Natural killer cell treated with Interleukin-12 subunit alpha and Interleukin-12 subunit beta and Interleukin-15 and Interleukin-18, amount 100 ng/mL, for 72 hours (primary cell): ENCODE results near the gene RAB26. TPM values are rescaled to one million over a fixed set of nuclear protein-coding genes. Genes with fewer than 3 reads are reported as not detected.
"Not testable (repeated sequence)": the region's sequence is repeated elsewhere in the genome, so short reads cannot be mapped to it uniquely, and the experiment has no call there.

Source experiments
- ATAC-seq, 2 donors: fragments of 150-1000 bp; cut with Tn5 transposase in 1 of 2; sonication (Bioruptor Pico), chemical (Tn5 transposase) in 1 of 2; 2 replicates each; pipeline ENCODE4 v1.10.0; 2021
- DNase-seq: peaks from one replicate; pipeline ENCODE4 v3.0.0; 2022; ENCODE audit warnings: low spot score
- H3K27ac Mint-ChIP-seq, 2 donors: 1 replicate in 1 of 2; 2 replicates in 1 of 2; pipeline ENCODE4 v1.8.0; 2022; ENCODE audit warnings: mixed read lengths in 2 of 2, mild to moderate bottlenecking in 1 of 2, moderate library complexity in 1 of 2
- H3K27me3 Mint-ChIP-seq, 2 donors: 1 replicate in 1 of 2; 2 replicates in 1 of 2; pipeline ENCODE4 v1.8.0; 2022; ENCODE audit warnings: mixed read lengths in 2 of 2
- H3K36me3 Mint-ChIP-seq: one replicate; pipeline ENCODE4 v1.8.0; 2022; ENCODE audit warnings: mixed read lengths
- H3K4me1 Mint-ChIP-seq, 2 donors: 1 replicate in 1 of 2; 2 replicates in 1 of 2; pipeline ENCODE4 v1.8.0; 2022; ENCODE audit warnings: low read depth in 2 of 2, mixed read lengths in 2 of 2, mild to moderate bottlenecking in 1 of 2
- H3K4me3 Mint-ChIP-seq: one replicate; pipeline ENCODE4 v1.8.0; 2022; ENCODE audit warnings: mixed read lengths
- H3K9me3 Mint-ChIP-seq: 2 replicates; pipeline ENCODE4 v1.8.0; 2022; ENCODE audit warnings: mixed read lengths
- total RNA-seq, 2 donors: library from RNA; stranded (reverse); gene quantifications; one replicate each; pipeline ENCODE4 v1.2.3, GENCODE V29; 2022

RAB26 gene
- total RNA-seq, 2 donors from 2014 or later = 0.89 TPM; not detected in 1

- H3K4me3 Mint-ChIP-seq, H3K9me3 Mint-ChIP-seq, H3K27ac Mint-ChIP-seq, H3K36me3 Mint-ChIP-seq, H3K27me3 Mint-ChIP-seq, ATAC-seq, DNase-seq: not testable (repeated sequence)
- H3K4me1 Mint-ChIP-seq = peaks cover 11 to 12% of the 10 kb centered on the region in 2 donors
Observed at GRCh38 chr16:2123706-2124376, 24.6 kb upstream of the RAB26 start.

DNA sequence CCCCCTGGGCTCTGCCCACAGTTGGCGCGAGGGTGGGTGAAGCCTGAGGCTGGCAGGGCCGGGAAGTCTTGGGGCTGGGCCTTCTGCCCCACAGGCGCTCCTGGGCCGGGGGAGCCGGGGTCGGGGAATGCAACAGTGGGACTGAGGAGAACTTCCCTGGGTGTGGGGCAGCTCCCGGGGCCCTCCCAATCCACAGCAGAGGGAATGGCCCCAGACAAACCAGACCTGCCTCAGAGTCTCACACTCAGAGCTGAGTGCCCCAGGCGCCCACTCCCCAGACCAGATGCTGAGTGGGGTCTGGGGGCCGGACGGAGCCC is 24.1 kb upstream of the RAB26 start:
- not testable (repeated sequence) for H3K9me3 Mint-ChIP-seq, H3K27me3 Mint-ChIP-seq, H3K4me3 Mint-ChIP-seq, H3K36me3 Mint-ChIP-seq, ATAC-seq, H3K27ac Mint-ChIP-seq, DNase-seq
- H3K4me1 Mint-ChIP-seq = peaks cover 11 to 12% of the 10 kb centered on the region in 2 donors

DNA sequence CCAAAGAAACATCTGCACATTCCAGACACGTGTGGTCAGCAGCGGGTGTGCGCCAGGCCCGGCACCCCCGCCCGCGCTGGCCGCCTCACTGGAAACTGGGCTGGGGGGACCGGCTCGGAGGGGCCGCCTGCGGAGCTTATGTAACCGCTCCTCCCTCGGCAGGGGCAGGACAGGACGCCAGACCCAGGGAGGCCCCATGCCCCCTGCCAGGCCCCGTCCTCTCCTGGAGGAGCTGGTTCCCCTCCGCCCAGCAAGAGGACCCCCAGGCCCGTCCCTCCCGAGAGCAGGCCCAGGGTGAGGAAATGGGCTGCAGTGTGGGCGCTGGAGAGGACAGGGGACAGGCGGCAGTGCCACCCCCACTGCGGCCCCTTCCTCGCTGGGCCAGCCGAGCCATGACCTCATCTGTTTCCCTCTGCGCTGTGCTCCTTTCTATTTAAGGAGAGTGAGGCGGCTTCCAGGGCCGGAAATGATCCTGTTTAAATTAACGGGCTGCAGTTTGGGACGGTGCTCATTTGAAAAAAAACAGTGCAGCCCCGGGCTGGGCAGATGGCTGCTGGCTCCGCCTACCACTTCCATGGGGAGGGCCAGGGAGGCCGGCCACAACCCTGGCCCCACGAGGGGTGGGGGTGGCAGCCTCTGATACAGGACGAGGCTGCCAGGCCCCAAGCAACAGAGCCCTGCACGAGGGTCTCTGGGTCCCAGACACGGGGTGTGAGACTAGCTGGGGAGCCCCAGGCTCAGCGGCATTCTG is 23.6 kb upstream of the RAB26 start:
- not testable (repeated sequence) for H3K9me3 Mint-ChIP-seq, H3K36me3 Mint-ChIP-seq, H3K4me3 Mint-ChIP-seq, ATAC-seq, H3K27me3 Mint-ChIP-seq, H3K27ac Mint-ChIP-seq, DNase-seq
- peaks cover 11 to 12% of the 10 kb centered on the region in 2 donors for H3K4me1 Mint-ChIP-seq

GRCh38 chr16:2125609-2126008 is 22.8 kb upstream of the RAB26 start:
- not testable (repeated sequence) for H3K9me3 Mint-ChIP-seq, H3K27ac Mint-ChIP-seq, H3K36me3 Mint-ChIP-seq, H3K4me3 Mint-ChIP-seq, H3K27me3 Mint-ChIP-seq, ATAC-seq, DNase-seq
- H3K4me1 Mint-ChIP-seq = peaks cover 8 to 11% of the 10 kb centered on the region in 2 donors

DNA sequence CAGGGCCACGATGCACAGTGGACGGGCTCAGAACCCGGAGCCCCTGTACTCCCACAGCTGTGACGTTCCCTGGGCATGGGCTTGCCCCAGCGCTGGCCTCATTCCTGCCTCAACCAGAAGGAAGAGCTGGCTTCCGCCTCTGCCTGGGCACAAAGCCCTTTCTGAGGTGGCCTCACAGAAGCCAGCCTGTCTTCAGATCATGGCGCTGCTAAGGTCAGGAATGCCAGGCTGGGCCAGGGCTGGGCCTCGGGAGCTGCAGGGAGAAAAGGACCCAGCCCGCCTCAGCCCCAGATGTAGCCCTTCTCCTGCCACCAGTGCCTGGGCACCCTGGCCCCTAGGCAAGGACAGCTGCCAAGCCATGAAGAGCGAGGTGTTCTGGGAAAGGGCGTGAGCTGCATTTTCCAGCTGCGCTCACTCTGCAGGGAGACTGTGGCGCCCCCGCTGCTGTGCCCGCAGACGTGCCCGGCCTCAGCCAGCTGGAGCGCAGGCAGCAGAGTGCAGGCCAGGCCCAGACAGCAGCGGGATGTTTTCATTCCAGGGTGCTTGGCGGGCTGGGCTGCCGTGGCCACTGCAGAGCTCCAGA is 22.2 kb upstream of the RAB26 start:
- not testable (repeated sequence) for DNase-seq, ATAC-seq, H3K4me3 Mint-ChIP-seq, H3K27ac Mint-ChIP-seq, H3K9me3 Mint-ChIP-seq, H3K27me3 Mint-ChIP-seq, H3K36me3 Mint-ChIP-seq
- H3K4me1 Mint-ChIP-seq = peaks cover 6 to 11% of the 10 kb centered on the region in 2 donors

- not testable (repeated sequence) for H3K27ac Mint-ChIP-seq, H3K9me3 Mint-ChIP-seq, DNase-seq, H3K27me3 Mint-ChIP-seq, ATAC-seq, H3K36me3 Mint-ChIP-seq
- Mint-ChIP-seq H3K4me1 (peaks cover 6 to 11% of the 10 kb centered on the region in 2 donors), H3K4me3 (peak overlapping the region; percentile 8)
Observed at GRCh38 chr16:2126928-2127556, 21.4 kb upstream of the RAB26 start.

GRCh38 chr16:2127630-2128280 is 20.7 kb upstream of the RAB26 start:
- H3K4me1 Mint-ChIP-seq = peaks cover 6 to 11% of the 10 kb centered on the region in 2 donors
- ATAC-seq, H3K27me3 Mint-ChIP-seq, H3K36me3 Mint-ChIP-seq, H3K9me3 Mint-ChIP-seq, DNase-seq, H3K4me3 Mint-ChIP-seq, H3K27ac Mint-ChIP-seq: not testable (repeated sequence)

DNA sequence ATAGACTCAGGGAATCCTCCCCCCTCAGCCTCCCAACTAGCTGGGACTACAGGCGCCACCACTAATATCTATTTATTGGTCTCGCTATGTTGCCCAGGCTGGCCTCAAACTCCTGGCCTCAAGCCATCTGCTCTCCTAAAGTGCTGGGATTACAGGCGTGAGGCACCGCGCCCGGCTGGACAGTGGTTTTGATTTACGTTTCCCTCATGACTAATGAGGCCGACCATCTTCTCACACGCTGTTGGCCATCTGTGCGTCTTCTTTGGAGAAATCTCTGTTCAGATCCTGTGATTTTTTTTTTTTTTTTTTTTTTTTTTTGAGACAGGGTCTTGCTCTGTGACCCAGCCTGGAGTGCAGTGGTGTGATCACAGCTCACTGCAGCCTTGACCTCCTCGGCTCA is 19.2 kb upstream of the RAB26 start:
- not testable (repeated sequence) for ATAC-seq, H3K27me3 Mint-ChIP-seq, DNase-seq, H3K36me3 Mint-ChIP-seq, H3K27ac Mint-ChIP-seq, H3K9me3 Mint-ChIP-seq
- H3K4me3 Mint-ChIP-seq = peak overlapping the region; percentile 80
- peaks cover 6 to 11% of the 10 kb centered on the region in 2 donors for H3K4me1 Mint-ChIP-seq

DNA sequence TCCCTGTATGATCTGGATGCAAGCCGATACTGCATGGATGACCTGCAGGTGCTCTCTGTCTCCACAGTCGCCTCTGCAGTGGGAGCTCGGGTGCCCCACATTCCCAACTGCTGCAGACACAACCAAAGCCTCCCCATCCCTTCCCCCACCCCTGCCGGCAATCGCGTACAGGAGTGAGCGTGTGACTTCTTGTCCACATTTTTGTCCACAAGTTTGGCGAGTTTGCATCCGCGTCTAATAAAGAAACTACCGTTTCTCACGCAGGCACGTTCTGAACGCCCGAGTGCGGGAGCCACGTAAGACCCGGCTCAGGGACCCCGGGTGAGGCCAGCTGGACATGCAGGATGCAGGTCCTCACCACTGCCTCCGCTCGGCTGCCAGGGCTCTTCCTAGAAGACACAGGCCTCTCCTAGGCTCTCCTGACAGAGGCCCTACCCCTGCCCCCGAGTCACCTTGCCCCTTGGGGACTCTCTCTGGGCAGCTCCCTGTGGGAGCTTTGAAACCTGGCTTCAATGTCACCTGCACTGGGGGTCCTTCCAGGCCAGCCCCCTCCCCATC is 18.5 kb upstream of the RAB26 start:
- H3K27ac Mint-ChIP-seq, H3K27me3 Mint-ChIP-seq, H3K9me3 Mint-ChIP-seq: not testable (repeated sequence)

GRCh38 chr16:2133797-2134196 is 14.6 kb upstream of the RAB26 start:
- not testable (repeated sequence) for DNase-seq, ATAC-seq, H3K27ac Mint-ChIP-seq, H3K4me1 Mint-ChIP-seq, H3K27me3 Mint-ChIP-seq, H3K4me3 Mint-ChIP-seq, H3K36me3 Mint-ChIP-seq, H3K9me3 Mint-ChIP-seq

More for the DNA sequence above, 18.5 kb upstream of the RAB26 start:
- H3K36me3 Mint-ChIP-seq, DNase-seq, H3K4me3 Mint-ChIP-seq, ATAC-seq: not testable (repeated sequence)
- peaks cover 6 to 11% of the 10 kb centered on the region in 2 donors for H3K4me1 Mint-ChIP-seq

DNA sequence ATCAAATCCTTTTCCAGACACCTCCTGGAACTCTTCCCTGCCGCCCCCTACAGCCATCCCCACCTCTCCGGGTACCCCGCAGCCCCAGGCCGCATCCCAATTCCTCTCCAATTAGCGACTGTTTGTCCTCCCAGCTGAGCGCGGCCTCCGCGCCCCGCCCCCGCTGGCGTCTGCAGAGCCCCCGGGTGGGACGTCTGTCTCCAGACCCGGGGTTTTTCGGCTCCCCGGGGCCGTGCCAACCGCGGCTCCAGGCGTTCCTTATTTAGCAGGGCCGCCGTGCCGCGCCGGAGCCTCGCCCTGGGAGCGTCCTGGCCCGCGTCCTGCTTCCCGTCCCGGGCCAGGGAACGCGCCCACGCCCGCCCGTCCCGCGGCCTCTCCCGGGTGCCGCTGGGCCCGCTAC is 13.4 kb upstream of the RAB26 start:
- H3K36me3 Mint-ChIP-seq, H3K9me3 Mint-ChIP-seq, DNase-seq, H3K27me3 Mint-ChIP-seq, ATAC-seq, H3K27ac Mint-ChIP-seq, H3K4me1 Mint-ChIP-seq: not testable (repeated sequence)
- peak overlapping the region; percentile 71 for H3K4me3 Mint-ChIP-seq

GRCh38 chr16:2135770-2136490 is 12.5 kb upstream of the RAB26 start, which contains the start of gene PKD1:
Gene PKD1, minus strand, starts transcription at chr16:2135898. Its CDS starts 209 bp downstream, at chr16:2135689.
- peak; percentile 99 for DNase-seq
- Mint-ChIP-seq H3K27ac (peak within 1 kb of the TSS; percentile 86 to 97), H3K4me1 (peaks cover 12 to 15% of the 10 kb centered on the region in 2 donors), H3K4me3 (peak within 1 kb of the TSS; percentile 87)
- not testable (repeated sequence) for H3K9me3 Mint-ChIP-seq, H3K27me3 Mint-ChIP-seq, H3K36me3 Mint-ChIP-seq
- peak; percentile 85 to 90 for ATAC-seq
